ENCODE results near the gene IQCK.
A peak's percentile ranks its signal among the peaks of the same experiment; 100 is the strongest.
"Not testable (repeated sequence)": the region's sequence is repeated elsewhere in the genome, so short reads cannot be mapped to it uniquely, and the experiment has no call there.

The IQCK gene

GRCh38 chr16:19717741-19718623 is at the start of gene IQCK, which contains the start of gene KNOP1:
TSS of gene IQCK (plus strand) at chr16:19718271. CDS start at chr16:19718307, 36 bp downstream.
TSS of gene KNOP1 (minus strand) at chr16:19718227. CDS start at chr16:19715035, 3,192 bp downstream.
- no peak for FAIRE-seq
- DNase-seq (ENCODE audit: low spot score): peak; percentile 76

- FAIRE-seq (no peak), DNase-seq (ENCODE audit: low spot score) (no peak)
Observed at GRCh38 chr16:19672378-19672777, 45.7 kb upstream of the IQCK start.

DNA sequence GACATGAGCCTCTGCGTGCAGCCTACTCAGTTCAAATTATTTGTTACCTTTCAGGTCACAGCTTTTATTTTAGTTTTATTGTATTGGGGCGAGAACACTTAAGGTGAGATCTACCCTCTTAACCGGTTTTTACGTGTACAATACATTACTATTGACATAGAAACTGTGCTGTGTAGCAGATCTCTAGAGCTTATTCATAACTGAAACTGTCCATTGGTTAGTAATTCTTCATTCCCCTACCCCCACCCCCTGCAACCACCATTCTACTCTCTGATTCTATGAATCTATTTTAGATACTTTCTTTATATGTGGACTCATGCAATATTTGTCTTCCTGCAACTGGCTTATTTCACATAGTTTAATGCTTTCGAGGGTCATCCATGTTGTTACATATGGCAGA is 43.6 kb upstream of the IQCK start:
- FAIRE-seq (no peak), DNase-seq (ENCODE audit: low spot score) (no peak)

GRCh38 chr16:19677402-19677801 is 40.7 kb upstream of the IQCK start:
- DNase-seq (ENCODE audit: low spot score) (no peak), FAIRE-seq (no peak)

DNA sequence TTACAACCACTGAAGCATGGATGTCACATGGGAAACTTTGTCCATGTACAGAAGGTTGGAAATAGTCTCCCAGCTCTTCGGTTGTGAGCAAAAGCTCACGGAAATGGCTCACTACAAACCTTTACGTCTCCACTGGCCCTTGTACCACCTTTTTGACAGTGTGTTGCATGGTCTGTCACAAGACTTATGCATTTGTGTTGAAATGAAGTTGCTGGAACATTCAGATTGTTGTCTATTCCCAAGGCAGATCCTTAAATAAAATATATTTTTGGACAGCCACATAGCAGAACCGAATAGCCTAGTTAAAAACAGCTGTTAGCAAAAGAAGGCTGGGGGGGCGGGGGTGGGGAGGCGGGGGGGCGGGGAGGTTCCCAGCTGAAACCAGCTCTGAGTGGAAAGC is 39.3 kb upstream of the IQCK start:
- FAIRE-seq: no peak
- DNase-seq (ENCODE audit: low spot score): no peak

DNA sequence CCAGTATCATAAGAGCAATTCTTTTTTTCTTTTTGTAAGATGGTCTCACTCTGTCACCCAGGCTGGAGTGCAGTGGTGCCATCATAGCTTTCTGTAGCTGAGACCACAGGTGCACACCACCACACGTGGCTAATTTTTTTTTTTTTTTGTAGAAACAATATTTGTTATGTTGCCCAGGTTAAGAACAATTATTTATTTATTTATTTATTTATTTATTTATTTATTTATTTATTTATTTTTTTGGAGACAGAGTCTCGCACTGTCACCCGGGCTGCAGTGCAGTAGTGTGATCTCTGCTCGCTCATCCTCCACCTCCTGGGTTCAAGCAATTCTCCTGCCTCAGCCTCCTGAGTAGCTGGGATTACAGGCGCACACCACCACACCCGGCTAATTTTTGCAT is 38.8 kb upstream of the IQCK start:
- not testable (repeated sequence) for DNase-seq (ENCODE audit: low spot score); FAIRE-seq

DNA sequence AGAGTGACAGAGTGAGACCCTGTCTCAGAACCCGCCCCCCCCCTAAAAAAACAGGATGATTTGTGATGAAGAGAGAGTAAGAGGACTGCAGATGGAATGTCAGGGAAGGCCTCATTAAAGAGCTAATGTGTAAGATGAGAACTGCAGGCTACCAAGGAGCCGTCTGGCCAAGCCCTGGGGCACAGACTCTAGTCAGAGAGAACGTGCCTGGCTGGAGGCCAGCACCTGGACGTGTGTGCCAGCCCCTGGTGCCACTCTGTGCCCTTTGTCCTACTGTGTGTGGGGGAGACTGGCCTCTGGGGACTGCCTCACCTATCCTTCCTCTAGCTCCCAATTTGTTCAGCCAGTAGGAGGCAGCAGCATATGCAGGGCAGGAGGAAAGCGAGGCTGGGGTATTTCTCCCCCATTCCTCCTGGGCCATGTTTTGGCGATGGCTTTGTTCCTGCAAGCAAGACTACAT is 37.2 kb upstream of the IQCK start:
- DNase-seq (ENCODE audit: low spot score): no peak
- no peak for FAIRE-seq

DNA sequence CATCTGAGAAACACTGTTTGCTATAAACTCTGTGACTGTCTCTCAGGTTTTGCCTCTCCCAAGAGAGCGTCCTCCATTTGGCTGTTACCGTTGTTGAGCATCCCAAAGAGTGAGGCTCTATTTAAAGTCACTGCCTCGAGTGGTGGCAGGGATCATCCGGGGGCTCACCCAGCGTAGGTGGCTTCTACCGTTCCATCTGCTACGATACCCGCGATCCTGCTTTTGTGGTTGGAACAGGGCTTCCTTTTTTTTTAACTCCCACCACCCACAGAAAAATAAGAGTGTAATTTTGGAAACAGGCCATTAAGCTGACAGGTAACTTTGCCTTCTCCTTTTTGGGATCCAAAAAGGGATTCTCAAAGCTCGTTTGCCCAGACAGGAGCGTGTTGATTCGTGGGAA is 36.4 kb upstream of the IQCK start:
- DNase-seq (ENCODE audit: low spot score) (no peak), FAIRE-seq (no peak)

GRCh38 chr16:19683453-19684236 is 34.4 kb upstream of the IQCK start:
- no peak for DNase-seq (ENCODE audit: low spot score)
- no peak for FAIRE-seq

GRCh38 chr16:19685176-19685575 is 32.9 kb upstream of the IQCK start:
- FAIRE-seq (no peak), DNase-seq (ENCODE audit: low spot score) (no peak)

DNA sequence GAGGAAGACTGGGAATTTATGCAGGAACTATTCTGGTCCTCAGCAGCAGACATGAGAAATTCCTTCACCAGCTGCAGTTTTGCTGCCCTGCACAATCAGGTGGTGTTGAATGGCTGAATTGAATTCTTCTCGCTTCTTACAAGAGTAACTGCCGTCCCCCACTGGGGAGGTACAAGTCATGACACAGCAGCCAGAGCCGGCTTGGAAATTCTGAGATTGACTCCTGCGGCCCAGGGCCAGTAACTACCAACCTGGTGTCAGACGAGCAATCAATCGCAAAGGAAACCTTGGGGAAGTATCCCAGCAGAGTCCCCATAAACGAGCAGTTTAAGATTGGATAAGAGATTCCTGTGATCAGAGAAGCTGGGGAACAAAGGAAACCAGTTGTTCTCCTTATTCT is 30.8 kb upstream of the IQCK start:
- FAIRE-seq: no peak
- DNase-seq (ENCODE audit: low spot score): no peak

DNA sequence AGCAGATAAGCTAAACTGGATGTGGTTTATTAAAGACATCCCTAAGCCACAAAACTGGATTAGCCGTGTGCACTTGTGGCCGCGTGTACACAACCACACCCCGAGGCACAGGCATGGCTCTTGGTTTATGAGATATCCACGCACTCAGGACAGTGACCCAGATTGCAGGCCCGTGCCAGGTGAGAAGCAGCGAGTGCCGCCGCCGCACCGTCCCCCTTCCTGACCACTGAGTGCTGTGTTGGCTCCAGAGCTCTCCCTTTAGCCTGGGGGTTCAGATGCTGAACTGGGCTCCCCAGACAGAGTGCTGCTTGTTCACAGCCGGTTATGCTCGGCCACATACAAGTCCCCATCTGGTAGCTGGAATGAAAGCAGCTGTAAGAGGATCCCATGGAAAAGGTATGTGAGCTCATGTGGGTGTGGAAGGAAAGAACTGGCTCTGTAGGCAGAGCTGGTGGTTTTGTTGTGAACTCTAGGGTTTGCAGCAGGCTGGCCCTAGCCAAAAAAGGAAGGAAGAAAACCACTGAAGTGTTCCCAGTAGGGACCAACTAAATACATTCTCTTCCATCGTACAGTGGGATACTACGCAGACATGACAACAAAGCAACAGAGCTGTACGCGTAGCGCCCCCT is 29.6 kb upstream of the IQCK start:
- no peak for DNase-seq (ENCODE audit: low spot score)
- FAIRE-seq: no peak

DNA sequence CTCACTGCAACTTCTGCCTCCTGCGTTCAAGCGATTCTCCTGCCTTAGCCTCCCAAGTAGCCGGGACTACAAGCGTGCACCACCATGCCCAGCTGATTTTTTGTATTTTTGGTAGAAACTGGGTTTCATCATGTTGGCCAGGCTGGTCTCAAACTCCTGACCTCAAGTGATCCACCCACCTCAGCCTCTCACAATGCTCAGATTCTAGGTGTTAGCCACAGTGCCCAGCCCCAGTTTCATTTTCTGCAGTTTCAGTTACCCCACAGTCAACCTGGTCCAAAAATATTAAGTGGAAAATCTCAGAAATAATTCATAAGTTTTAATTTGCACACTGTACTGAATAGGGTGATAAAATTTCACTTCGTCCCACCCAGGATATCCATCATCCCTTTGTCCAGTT is 28.7 kb upstream of the IQCK start:
- DNase-seq (ENCODE audit: low spot score) (no peak), FAIRE-seq (no peak)

- no peak for FAIRE-seq
- no peak for DNase-seq (ENCODE audit: low spot score)
Observed at GRCh38 chr16:19690196-19690595, 27.9 kb upstream of the IQCK start.

GRCh38 chr16:19691161-19691711 is 26.8 kb upstream of the IQCK start:
- DNase-seq (ENCODE audit: low spot score) (peak; percentile 29), FAIRE-seq (no peak)

GRCh38 chr16:19694989-19695388 is 23.1 kb upstream of the IQCK start:
- DNase-seq (ENCODE audit: low spot score) (no peak), FAIRE-seq (no peak)

- no peak for DNase-seq (ENCODE audit: low spot score)
- FAIRE-seq: no peak
Observed at GRCh38 chr16:19696328-19696727, 21.7 kb upstream of the IQCK start.

DNA sequence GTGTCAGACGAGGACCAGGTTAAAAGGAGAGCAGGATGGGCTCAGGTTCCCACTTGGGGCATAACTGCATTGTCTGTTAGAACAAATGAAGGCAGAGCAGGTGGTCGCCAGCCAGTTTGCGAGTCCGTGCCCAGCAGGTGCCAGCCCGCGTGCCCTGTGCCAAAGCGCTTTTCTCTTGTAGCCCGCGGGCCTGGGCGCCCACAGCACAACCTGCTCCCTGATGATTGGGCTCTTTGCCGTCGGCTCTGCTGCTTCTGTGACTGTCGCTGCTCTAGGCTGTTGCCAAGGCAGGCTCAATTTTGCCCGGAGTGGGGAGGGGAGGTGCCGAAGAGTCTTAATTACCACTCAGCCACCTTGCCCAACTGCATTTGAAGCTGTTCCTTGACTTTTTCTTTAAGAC is 21.1 kb upstream of the IQCK start:
- FAIRE-seq (no peak), DNase-seq (ENCODE audit: low spot score) (no peak)

DNA sequence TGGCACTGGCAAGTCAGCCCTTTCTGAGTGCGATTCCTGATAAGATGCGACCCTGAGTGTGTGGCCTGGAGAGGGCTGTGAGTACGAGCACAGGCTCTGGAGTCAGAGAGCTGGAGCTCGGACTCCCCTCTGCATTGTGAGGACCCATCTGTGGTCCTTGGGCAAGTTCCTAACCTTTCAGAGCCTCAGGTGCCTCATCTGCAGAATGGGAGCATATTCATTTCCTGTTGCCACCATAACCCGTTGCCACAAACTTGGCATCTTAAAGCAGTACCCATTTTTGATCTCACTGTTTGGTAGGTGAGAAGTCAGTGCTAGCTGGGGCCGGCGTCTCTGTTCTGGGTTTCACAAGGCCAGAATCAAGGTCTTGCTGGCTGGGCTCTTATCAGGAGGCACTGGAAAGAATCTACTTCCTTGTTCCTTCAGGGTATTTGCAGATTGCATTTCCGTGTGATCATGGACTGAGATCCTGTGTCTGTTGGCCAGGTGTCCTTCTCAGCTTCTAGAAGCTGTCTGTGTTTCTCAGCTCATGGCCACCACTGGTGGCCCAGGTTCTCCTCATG is 20.2 kb upstream of the IQCK start:
- FAIRE-seq (no peak), DNase-seq (ENCODE audit: low spot score) (no peak)

DNA sequence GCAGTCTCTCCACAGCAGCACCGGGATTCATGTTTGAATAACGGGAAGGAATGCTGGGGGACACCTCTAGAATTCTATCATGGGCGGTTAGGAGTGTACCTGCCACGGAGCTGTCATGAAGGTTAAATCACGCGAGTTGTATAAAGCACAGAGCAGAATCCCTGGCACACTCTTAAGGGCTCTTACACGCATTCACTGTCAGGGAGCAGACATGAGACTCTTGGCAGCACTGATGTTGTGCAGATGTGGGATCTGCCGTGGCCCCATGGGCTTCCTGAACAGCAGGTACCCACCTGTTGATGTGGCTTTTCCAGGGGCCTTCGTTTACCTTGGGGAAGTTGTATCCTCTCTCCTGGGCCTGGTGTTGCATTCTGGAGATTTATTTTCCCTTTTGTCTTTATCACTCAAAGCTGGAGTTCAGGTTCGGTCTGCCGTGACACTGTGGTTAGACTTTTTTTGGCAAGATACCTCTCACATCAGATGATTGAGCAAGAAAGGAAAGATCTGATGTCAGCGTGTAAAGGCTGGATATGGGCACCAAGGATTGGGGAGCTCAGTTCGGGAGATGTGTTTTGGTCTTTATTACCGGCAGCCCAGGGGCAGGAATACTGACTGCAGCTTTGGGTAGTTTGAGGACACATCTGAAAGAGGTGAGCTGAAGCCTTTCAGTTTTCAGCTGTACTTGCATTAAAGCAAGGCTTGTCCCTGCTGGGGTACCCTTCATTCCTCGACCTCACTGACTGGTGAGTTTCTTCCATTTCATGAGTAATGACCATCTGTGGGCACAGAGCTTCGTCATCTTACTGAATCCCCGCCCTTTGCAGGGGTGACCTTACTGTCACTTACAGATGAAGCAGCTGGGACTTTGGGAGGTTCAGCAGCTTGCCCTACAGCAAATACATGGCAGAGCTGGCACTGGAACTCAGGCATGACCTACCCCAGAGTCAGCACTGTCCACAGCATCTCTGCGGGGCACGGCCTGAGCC is 19.3 kb upstream of the IQCK start:
- FAIRE-seq (peak; percentile 52), DNase-seq (ENCODE audit: low spot score) (peak; percentile 39)
